Uterus (tissue), 2 donors: Measurements from ENCODE around the gene ADSS1.

Experiments
- POLR2A ChIP-seq, 2 donors: fragments of 450-650 bp; IDR thresholded peaks; one replicate each; pipeline ENCODE4 v1.6.1; 2016; ENCODE audit warnings: antibody characterized with exemption in 2 of 2, mild to moderate bottlenecking in 1 of 2, moderate library complexity in 1 of 2
- TF ChIP-seq, protein P1 (sequence below), 4 experiments: fragments of 200-600 bp in 2 of 4; fragments of 450-650 bp in 2 of 4; sonication (generic) in 2 of 4; IDR thresholded peaks; one replicate each; pipeline ENCODE4 v1.5.1; 2016 to 2019; ENCODE audit warnings: antibody characterized with exemption in 4 of 4, mild to moderate bottlenecking in 2 of 4, moderate library complexity in 1 of 4

DNA sequence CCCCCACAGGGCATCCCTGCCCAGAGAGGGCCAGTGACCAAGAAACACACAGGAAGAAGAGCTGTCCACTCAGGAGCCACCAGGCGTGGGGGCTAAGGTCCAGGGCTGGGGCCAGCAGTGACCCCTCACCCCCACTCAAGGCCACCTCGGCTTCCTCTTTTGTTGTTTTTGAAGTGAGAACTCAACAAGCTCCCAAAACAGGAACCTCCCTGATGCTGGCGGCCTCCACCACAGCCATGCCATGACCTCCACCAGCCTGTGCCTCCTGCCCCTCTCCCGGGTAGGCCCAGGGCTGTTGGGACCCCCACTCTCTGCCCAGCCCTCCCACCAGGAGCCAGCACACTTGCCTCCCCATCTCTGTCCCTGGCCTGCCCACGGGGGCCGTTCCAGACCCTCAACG, 63.7 kb downstream of the ADSS1 start:
- TF ChIP-seq, protein P1, sequence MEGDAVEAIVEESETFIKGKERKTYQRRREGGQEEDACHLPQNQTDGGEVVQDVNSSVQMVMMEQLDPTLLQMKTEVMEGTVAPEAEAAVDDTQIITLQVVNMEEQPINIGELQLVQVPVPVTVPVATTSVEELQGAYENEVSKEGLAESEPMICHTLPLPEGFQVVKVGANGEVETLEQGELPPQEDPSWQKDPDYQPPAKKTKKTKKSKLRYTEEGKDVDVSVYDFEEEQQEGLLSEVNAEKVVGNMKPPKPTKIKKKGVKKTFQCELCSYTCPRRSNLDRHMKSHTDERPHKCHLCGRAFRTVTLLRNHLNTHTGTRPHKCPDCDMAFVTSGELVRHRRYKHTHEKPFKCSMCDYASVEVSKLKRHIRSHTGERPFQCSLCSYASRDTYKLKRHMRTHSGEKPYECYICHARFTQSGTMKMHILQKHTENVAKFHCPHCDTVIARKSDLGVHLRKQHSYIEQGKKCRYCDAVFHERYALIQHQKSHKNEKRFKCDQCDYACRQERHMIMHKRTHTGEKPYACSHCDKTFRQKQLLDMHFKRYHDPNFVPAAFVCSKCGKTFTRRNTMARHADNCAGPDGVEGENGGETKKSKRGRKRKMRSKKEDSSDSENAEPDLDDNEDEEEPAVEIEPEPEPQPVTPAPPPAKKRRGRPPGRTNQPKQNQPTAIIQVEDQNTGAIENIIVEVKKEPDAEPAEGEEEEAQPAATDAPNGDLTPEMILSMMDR (IDR thresholded peaks at IDR 0.05), result no peak
- no peak for TF ChIP-seq POLR2A (IDR thresholded peaks at IDR 0.05)
